DOHH2 (cell line): ENCODE data around the gene CBX7.

Experiments used
- H3F3A ChIP-seq: fragments of 200-600 bp; sonication (generic), shearing (Covaris generic); 2 replicates; pipeline ENCODE4 v1.6.0; 2016; ENCODE audit warnings: antibody characterized with exemption, mild to moderate bottlenecking; ENCODE audit not compliant: control insufficient read depth, insufficient read depth
- H3K27ac ChIP-seq: fragments of 200-600 bp; sonication (generic); 2 replicates; pipeline ENCODE4 v1.5.1; 2014; ENCODE audit warnings: low read depth, mild to moderate bottlenecking, low read length, moderate library complexity
- H3K27me3 ChIP-seq: fragments of 200-600 bp; sonication (generic); 2 replicates; pipeline ENCODE4 v1.6.1; 2014; ENCODE audit warnings: mild to moderate bottlenecking, low read length, mixed read lengths; ENCODE audit not compliant: control insufficient read depth
- H3K36me3 ChIP-seq: fragments of 200-600 bp; sonication (generic); 2 replicates; pipeline ENCODE4 v1.6.1; 2014; ENCODE audit warnings: mild to moderate bottlenecking, low read length, moderate library complexity, mixed read lengths; ENCODE audit not compliant: control insufficient read depth
- H3K4me1 ChIP-seq: fragments of 200-600 bp; sonication (generic); 2 replicates; pipeline ENCODE4 v1.6.1; 2014; ENCODE audit warnings: mild to moderate bottlenecking, low read length, mixed read lengths; ENCODE audit not compliant: control insufficient read depth
- H3K4me2 ChIP-seq: fragments of 200-600 bp; sonication (generic); 2 replicates; pipeline ENCODE4 v1.6.0; 2014; ENCODE audit warnings: mild to moderate bottlenecking, low read length, moderate library complexity
- H3K4me3 ChIP-seq: fragments of 200-600 bp; sonication (generic); 2 replicates; pipeline ENCODE4 v1.5.1; 2014; ENCODE audit warnings: mild to moderate bottlenecking, low read length, mixed read lengths
- H3K79me2 ChIP-seq: fragments of 200-600 bp; sonication (generic); 2 replicates; pipeline ENCODE4 v1.6.1; 2014; ENCODE audit warnings: mild to moderate bottlenecking, low read length, mixed read lengths; ENCODE audit not compliant: control insufficient read depth
- H3K9me2 ChIP-seq: fragments of 200-600 bp; sonication (generic); replicated peaks from 2 replicates; pipeline ENCODE4 v1.6.1; 2014; ENCODE audit warnings: mild to moderate bottlenecking, low read length, mixed read lengths; ENCODE audit not compliant: control insufficient read depth
- H3K9me3 ChIP-seq: fragments of 200-600 bp; sonication (generic); 2 replicates; pipeline ENCODE4 v1.6.1; 2014; ENCODE audit warnings: antibody characterized with exemption, low read length, mixed read lengths; ENCODE audit not compliant: control insufficient read depth, insufficient read depth
- H4K20me1 ChIP-seq: fragments of 200-600 bp; sonication (generic); 2 replicates; pipeline ENCODE4 v1.6.0; 2014; ENCODE audit warnings: low read depth, mild to moderate bottlenecking, antibody characterized with exemption, low read length, moderate library complexity; ENCODE audit not compliant: control insufficient read depth, insufficient read depth
- CTCF ChIP-seq: fragments of 200-600 bp; sonication (generic); IDR thresholded peaks from one replicate; pipeline ENCODE4 v1.5.1; 2014; ENCODE audit warnings: antibody characterized with exemption, mild to moderate bottlenecking, low read depth, low read length; ENCODE audit not compliant: poor library complexity, severe bottlenecking
- EZH2phosphoT487 ChIP-seq: fragments of 200-600 bp; sonication (generic); IDR thresholded peaks from 2 replicates; pipeline ENCODE4 v1.6.1; 2017; ENCODE audit warnings: borderline replicate concordance, mild to moderate bottlenecking, antibody characterized with exemption, low read length, moderate library complexity, mixed read lengths

CBX7 gene

DNA sequence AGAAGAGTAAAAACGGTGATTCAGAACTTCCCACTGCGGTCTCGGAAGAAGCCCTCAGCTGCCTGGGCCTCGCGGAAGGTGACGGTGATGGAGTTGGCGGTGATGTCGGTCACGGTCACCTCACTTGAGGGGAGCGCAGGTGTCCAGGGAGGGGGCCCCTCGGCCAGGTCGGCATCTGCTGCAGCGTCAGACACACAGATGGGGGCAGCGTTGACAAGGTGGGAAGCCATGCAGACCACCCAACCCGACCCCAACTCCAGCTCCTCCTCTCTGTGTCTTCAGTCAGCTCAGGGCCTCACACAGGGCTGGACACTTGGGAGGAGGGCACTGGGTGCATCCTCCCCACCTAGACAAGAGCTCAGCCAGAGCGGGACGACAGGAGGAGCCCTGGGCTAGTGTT is 18.6 kb downstream of the CBX7 start:
- no peaks in the 10 kb centered on the region for H3K79me2 ChIP-seq
- no peaks in the 10 kb centered on the region for H3K36me3 ChIP-seq
- no peak overlapping the region for H3K4me2 ChIP-seq
- no peaks in the 10 kb centered on the region for H3F3A ChIP-seq
- H3K4me1 ChIP-seq, result no peaks in the 10 kb centered on the region
- H3K9me3 ChIP-seq, result no peaks in the 10 kb centered on the region
- no peaks in the 10 kb centered on the region for H4K20me1 ChIP-seq
- no peak overlapping the region for H3K27ac ChIP-seq
- TF ChIP-seq EZH2phosphoT487, result no peak
- TF ChIP-seq CTCF, result no peak
- no peaks in the 10 kb centered on the region for H3K9me2 ChIP-seq
- no peak overlapping the region for H3K4me3 ChIP-seq
- peaks cover 3% of the 10 kb centered on the region; the same call in 1 of the 2 replicates for H3K27me3 ChIP-seq

DNA sequence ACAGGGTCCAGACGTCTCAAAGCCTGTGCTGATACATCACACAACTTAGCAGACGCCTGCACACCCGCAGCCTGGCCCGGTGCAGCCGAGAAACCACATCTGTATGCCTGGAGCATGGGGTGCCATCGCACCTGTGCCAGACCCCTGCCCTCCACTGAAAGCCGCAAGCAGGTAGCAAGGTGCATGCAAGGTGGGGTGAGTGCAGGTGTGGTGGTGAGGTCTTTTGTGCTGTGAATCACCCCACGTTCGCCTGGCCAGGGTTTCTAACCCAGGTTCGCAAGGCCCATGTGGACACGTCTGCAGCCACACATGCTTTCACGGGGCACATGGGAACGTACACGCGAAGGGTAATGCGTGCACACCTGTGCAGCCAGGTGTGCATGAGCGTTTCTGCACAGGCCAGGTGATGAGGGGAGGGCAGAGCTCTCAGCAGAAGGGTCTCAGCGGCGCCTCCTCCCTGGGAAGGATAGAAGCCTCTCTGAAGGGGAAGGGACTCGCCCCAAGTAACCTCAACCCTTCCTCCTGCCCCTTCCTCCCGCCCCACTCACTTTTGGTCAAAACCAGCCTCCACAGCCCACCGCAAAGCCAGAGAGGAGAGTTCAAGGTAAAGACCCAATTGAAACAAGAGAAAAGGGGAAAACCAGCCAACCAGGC is 19.5 kb downstream of the CBX7 start:
- no peaks in the 10 kb centered on the region for H3K9me3 ChIP-seq
- no peaks in the 10 kb centered on the region for H3F3A ChIP-seq
- no peak overlapping the region for H3K27ac ChIP-seq
- H3K4me1 ChIP-seq, result no peaks in the 10 kb centered on the region
- no peak overlapping the region for H3K4me3 ChIP-seq
- no peaks in the 10 kb centered on the region for H4K20me1 ChIP-seq
- H3K36me3 ChIP-seq, result no peaks in the 10 kb centered on the region
- H3K79me2 ChIP-seq, result no peaks in the 10 kb centered on the region
- peaks cover 3% of the 10 kb centered on the region; the same call in 1 of the 2 replicates for H3K27me3 ChIP-seq
- TF ChIP-seq CTCF (no peak), EZH2phosphoT487 (no peak)
- no peak overlapping the region for H3K4me2 ChIP-seq
- no peaks in the 10 kb centered on the region for H3K9me2 ChIP-seq

DNA sequence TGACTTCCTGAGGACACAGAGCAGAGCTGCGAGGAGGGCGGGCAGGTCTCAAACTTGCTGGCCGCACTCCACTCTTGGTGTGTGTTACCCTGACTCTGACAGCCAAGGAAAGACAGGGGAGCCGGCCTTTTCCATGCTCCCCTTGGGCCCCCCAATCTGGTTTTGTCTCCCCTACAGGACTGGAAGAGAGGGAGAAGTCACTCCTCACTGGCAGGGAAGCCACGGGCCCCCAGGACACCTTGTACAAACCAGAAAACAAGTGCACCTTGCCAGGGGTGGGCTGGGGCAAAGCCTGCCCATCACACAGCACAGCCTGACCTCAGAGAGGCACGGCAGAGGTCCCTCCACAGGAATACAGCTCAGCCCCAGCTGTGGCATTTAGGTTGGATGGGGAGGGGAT is 20.2 kb downstream of the CBX7 start:
- no peak for TF ChIP-seq EZH2phosphoT487
- TF ChIP-seq CTCF, result no peak
- H3K4me2 ChIP-seq, result no peak overlapping the region

More for the DNA sequence above, 20.2 kb downstream of the CBX7 start:
- Histone ChIP-seq H3K9me3 (no peaks in the 10 kb centered on the region), H3K4me1 (no peaks in the 10 kb centered on the region), H3K9me2 (no peaks in the 10 kb centered on the region), H4K20me1 (no peaks in the 10 kb centered on the region), H3K27ac (no peak overlapping the region), H3F3A (no peaks in the 10 kb centered on the region), H3K36me3 (no peaks in the 10 kb centered on the region), H3K79me2 (no peaks in the 10 kb centered on the region), H3K4me3 (no peak overlapping the region), H3K27me3 (peaks cover 3% of the 10 kb centered on the region; the same call in 1 of the 2 replicates)
